Epithelial cell of esophagus (primary cell): ENCODE results near the gene STAB2.

Experiments
- DNase-seq: peaks from one replicate; pipeline ENCODE4 v3.0.0; 2010; ENCODE audit warnings: low read depth
- H3K4me3 ChIP-seq: 2 replicates; pipeline ENCODE4 v1.5.1; 2011; ENCODE audit warnings: mild to moderate bottlenecking, low read length, control low read depth
- CTCF ChIP-seq: IDR thresholded peaks from 2 replicates; pipeline ENCODE4 v1.5.1; 2011; ENCODE audit warnings: low read depth, mild to moderate bottlenecking, low read length, control low read depth, inconsistent platforms; ENCODE audit not compliant: insufficient read depth; ENCODE audit errors: missing control alignments

STAB2 gene

GRCh38 chr12:103780093-103780440 lies 193.0 kb downstream of the STAB2 start:
- TF ChIP-seq CTCF, result no peak
- DNase-seq, result peak; percentile 42
- H3K4me3 ChIP-seq, result no peak overlapping the region

- no peak for DNase-seq
- TF ChIP-seq CTCF, result no peak
- no peak overlapping the region for H3K4me3 ChIP-seq
Observed at GRCh38 chr12:103780992-103781391, 193.9 kb downstream of the STAB2 start.

GRCh38 chr12:103782399-103782798 lies 195.3 kb downstream of the STAB2 start:
- TF ChIP-seq CTCF, result no peak
- no peak overlapping the region for H3K4me3 ChIP-seq
- no peak for DNase-seq

GRCh38 chr12:103783744-103784664 lies 196.9 kb downstream of the STAB2 start:
- no peak for TF ChIP-seq CTCF
- DNase-seq, result no peak
- H3K4me3 ChIP-seq, result no peak overlapping the region

- no peak for DNase-seq
- no peak overlapping the region for H3K4me3 ChIP-seq
- TF ChIP-seq CTCF, result no peak
Observed at GRCh38 chr12:103785243-103786031, 198.4 kb downstream of the STAB2 start.

GRCh38 chr12:103786201-103786600 lies 199.1 kb downstream of the STAB2 start:
- no peak for TF ChIP-seq CTCF
- DNase-seq, result no peak
- no peak overlapping the region for H3K4me3 ChIP-seq
